ENCODE results near the gene PHF2. TPM values are rescaled to one million over a fixed set of nuclear protein-coding genes. Genes with fewer than 3 reads are reported as not detected.

Gene PHF2
- total RNA-seq, 2 donors from 2014 or later, result 32.4 to 32.9 TPM

GRCh38 chr9:93594041-93594756 lies 17.8 kb downstream of the PHF2 start:
- Histone ChIP-seq H3K27ac (no peak overlapping the region), H3K36me3 (no peaks in the 10 kb centered on the region), H3K27me3 (replicated peaks; ENCODE audit: insufficient read depth) (no peaks in the 10 kb centered on the region), H3K9me3 (no peaks in the 10 kb centered on the region), H3K4me1 (replicated peaks) (peaks cover 9% of the 10 kb centered on the region), H3K4me3 (no peak overlapping the region)
- intact Hi-C loops (cut with DNase I), result no loop called here
- DNase-seq (ENCODE audit: low spot score), result no peak
- 47% methylated on average over 9 of the region's 9 CpGs for WGBS
- TF ChIP-seq POLR2A (IDR thresholded peaks at IDR 0.05) (no peak), POLR2AphosphoS5 (IDR thresholded peaks at IDR 0.05) (no peak)

DNA sequence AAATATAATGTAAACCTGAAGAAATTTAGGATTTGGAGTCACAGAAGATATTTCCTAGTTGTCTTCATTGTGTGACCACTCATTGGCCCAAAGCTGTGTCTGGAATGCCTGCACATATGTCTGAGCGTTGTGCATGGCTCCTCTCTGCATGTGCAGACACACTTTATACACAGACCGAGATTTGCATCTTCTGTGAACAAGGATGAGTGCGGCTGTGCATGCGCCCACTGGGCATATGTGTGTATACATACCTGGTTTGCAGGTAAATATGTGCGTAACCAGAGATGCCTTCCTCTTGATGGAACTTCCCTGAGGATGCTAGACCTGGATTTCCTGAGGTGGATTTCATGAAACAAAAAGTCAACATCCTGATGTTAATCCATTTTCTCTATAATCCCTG lies 19.1 kb downstream of the PHF2 start:
- TF ChIP-seq, protein P1, sequence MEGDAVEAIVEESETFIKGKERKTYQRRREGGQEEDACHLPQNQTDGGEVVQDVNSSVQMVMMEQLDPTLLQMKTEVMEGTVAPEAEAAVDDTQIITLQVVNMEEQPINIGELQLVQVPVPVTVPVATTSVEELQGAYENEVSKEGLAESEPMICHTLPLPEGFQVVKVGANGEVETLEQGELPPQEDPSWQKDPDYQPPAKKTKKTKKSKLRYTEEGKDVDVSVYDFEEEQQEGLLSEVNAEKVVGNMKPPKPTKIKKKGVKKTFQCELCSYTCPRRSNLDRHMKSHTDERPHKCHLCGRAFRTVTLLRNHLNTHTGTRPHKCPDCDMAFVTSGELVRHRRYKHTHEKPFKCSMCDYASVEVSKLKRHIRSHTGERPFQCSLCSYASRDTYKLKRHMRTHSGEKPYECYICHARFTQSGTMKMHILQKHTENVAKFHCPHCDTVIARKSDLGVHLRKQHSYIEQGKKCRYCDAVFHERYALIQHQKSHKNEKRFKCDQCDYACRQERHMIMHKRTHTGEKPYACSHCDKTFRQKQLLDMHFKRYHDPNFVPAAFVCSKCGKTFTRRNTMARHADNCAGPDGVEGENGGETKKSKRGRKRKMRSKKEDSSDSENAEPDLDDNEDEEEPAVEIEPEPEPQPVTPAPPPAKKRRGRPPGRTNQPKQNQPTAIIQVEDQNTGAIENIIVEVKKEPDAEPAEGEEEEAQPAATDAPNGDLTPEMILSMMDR (IDR thresholded peaks at IDR 0.05), result no peak
- TF ChIP-seq POLR2A (IDR thresholded peaks at IDR 0.05) (no peak), POLR2AphosphoS5 (IDR thresholded peaks at IDR 0.05) (no peak)
- H3K4me1 ChIP-seq (replicated peaks), result peaks cover 9% of the 10 kb centered on the region
- WGBS, result 84% methylated on average over 5 of the region's 5 CpGs
- H3K4me3 ChIP-seq, result no peak overlapping the region
- intact Hi-C loops (cut with DNase I), result no loop called here
- H3K9me3 ChIP-seq, result no peaks in the 10 kb centered on the region
- H3K27me3 ChIP-seq (replicated peaks; ENCODE audit: insufficient read depth), result no peaks in the 10 kb centered on the region
- H3K36me3 ChIP-seq, result no peaks in the 10 kb centered on the region
- no peak for DNase-seq (ENCODE audit: low spot score)
- no peak overlapping the region for H3K27ac ChIP-seq

DNA sequence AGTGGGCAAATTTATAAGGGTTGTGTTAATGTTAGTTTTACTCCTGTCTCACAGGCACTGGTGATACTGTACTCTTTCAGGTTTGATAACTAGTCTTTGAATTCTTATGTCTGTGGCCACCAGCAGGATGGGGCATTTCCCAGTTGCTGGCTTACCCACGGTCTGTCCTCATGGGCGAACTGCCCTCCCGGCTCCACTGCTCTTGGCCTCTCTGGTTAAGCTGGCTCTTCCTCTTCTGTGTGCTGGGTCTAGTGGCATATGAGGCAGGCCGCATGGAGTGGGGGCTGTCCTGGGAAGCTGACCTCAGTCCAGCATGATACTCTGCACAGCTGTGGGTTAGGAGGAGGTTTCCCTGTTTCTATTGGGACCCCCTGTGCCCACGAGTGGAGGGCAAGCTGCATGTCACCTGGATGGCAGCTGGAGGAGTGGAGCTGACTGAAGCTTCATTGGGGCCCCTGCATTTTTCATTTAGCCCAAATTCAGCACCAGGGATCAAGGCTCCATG lies 19.5 kb downstream of the PHF2 start:
- no peak for DNase-seq (ENCODE audit: low spot score)
- Histone ChIP-seq H3K9me3 (no peaks in the 10 kb centered on the region), H3K27ac (no peak overlapping the region), H3K36me3 (no peaks in the 10 kb centered on the region), H3K4me3 (no peak overlapping the region), H3K27me3 (replicated peaks; ENCODE audit: insufficient read depth) (no peaks in the 10 kb centered on the region), H3K4me1 (replicated peaks) (peaks cover 9% of the 10 kb centered on the region)
- intact Hi-C loops (cut with DNase I), result no loop called here
- TF ChIP-seq, protein P1 (IDR thresholded peaks at IDR 0.05), result no peak
- TF ChIP-seq POLR2AphosphoS5 (IDR thresholded peaks at IDR 0.05), result no peak
- no peak for TF ChIP-seq POLR2A (IDR thresholded peaks at IDR 0.05)
- 74% methylated on average over 5 of the region's 5 CpGs for WGBS

DNA sequence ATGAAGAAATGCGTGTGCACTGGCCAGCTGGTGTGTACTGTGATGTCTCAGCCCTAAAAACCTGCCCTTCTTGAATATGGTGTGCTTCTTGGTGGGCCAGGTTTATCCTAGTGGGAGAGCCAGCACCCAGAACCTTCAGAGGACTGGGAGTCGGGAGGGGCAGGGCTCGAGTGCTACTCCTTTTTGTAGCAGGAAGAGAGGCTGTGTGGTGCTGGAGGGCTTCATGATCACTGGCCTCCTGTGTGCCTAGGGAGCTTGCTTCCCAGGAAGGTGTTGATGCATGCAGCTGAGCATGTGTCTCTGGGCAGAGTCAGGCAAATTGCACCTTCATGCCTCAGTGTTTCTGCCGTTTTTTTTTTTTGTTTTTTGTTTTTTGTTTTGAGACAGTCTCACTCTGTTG lies 20.0 kb downstream of the PHF2 start:
- Histone ChIP-seq H3K9me3 (no peaks in the 10 kb centered on the region), H3K27me3 (replicated peaks; ENCODE audit: insufficient read depth) (no peaks in the 10 kb centered on the region), H3K4me1 (replicated peaks) (peaks cover 9% of the 10 kb centered on the region), H3K4me3 (no peak overlapping the region), H3K27ac (no peak overlapping the region), H3K36me3 (no peaks in the 10 kb centered on the region)
- WGBS, result 82% methylated on average over 4 of the region's 4 CpGs
- intact Hi-C loops (cut with DNase I), result no loop called here
- no peak for TF ChIP-seq POLR2AphosphoS5 (IDR thresholded peaks at IDR 0.05)
- TF ChIP-seq, protein P1 (IDR thresholded peaks at IDR 0.05), result no peak
- no peak for TF ChIP-seq POLR2A (IDR thresholded peaks at IDR 0.05)
- DNase-seq (ENCODE audit: low spot score), result no peak

DNA sequence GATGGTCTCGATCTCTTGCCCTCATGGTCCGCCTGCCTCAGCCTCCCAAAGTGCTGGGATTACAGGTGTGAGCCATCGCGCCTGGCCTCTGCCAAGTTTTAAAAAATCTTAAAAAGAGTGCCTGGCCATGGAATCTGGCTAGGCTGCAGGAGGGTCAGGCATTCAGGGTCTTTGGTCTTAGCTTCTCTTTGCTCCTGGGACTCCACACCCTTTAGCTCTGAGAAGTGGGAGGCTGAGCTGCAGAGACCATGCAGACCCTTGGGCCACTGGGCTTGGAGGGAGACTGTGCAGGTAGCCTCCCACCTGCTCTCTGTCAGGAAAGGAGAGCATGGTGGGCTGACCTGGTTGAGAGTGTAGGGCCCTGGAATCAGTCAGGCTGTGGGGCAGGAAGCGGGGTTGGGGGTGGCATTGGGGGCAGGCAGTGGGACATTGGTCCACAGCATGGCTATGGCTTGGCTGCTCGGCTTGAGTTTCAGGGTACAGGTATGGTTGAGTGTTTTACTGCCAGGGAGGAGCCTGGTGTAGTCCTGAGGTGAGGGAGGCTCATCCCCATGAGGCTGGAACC lies 20.8 kb downstream of the PHF2 start:
- Histone ChIP-seq H3K9me3 (no peaks in the 10 kb centered on the region), H3K4me3 (no peak overlapping the region), H3K4me1 (replicated peaks) (peaks cover 9% of the 10 kb centered on the region), H3K27me3 (replicated peaks; ENCODE audit: insufficient read depth) (no peaks in the 10 kb centered on the region), H3K36me3 (no peaks in the 10 kb centered on the region), H3K27ac (no peak overlapping the region)
- no peak for DNase-seq (ENCODE audit: low spot score)
- WGBS, result 96% methylated on average over 6 of the region's 6 CpGs
- intact Hi-C loops (cut with DNase I), result no loop called here
- TF ChIP-seq, protein P1 (IDR thresholded peaks at IDR 0.05), result no peak
- TF ChIP-seq POLR2AphosphoS5 (IDR thresholded peaks at IDR 0.05) (no peak), POLR2A (IDR thresholded peaks at IDR 0.05) (no peak)
